K562 (cell line): ENCODE results near the gene TBC1D17. TPM values are rescaled to one million over a fixed set of nuclear protein-coding genes. Genes with fewer than 3 reads are reported as not detected.
A peak's percentile ranks its signal among the peaks of the same experiment; 100 is the strongest.

Experiments
- ADNP ChIP-seq: fragments of 200-800 bp; sonication (Bioruptor generic); IDR thresholded peaks from 2 replicates; pipeline ENCODE4 v1.6.1; 2016; ENCODE audit warnings: missing genetic modification characterization, missing compliant biosample characterization
- CHD7 ChIP-seq: fragments of 200-600 bp; sonication (generic); IDR thresholded peaks from one replicate; pipeline ENCODE4 v1.6.1; 2012; ENCODE audit warnings: mild to moderate bottlenecking, low read depth, low read length, inconsistent platforms
- DDX20 ChIP-seq: fragments of 450-650 bp; IDR thresholded peaks from 2 replicates; pipeline ENCODE4 v1.6.1; 2016; ENCODE audit warnings: missing genetic modification characterization, low read depth, mild to moderate bottlenecking, missing compliant biosample characterization, moderate library complexity
- ETV6 ChIP-seq, 3 experiments: fragments of 150-350 bp in 1 of 3; sonication (generic) in 1 of 3; formaldehyde crosslinking in 1 of 3; IDR thresholded peaks; 2 replicates each; pipeline versions ENCODE4 v1.6.1 to v1.8.0; 2014 to 2022; ENCODE audit warnings: borderline replicate concordance in 2 of 3, low read depth in 2 of 3, antibody characterized with exemption in 1 of 3, low read length in 1 of 3, mild to moderate bottlenecking in 1 of 3, missing genetic modification reagents in 1 of 3
- EZH2 ChIP-seq: IDR thresholded peaks from 2 replicates; pipeline ENCODE4 v1.6.1; 2012; ENCODE audit warnings: low read depth, mild to moderate bottlenecking, inconsistent platforms, low read length, borderline replicate concordance
- ILK ChIP-seq: fragments of 450-650 bp; IDR thresholded peaks from 2 replicates; pipeline ENCODE4 v1.6.1; 2016; ENCODE audit warnings: missing genetic modification characterization, low read depth, mild to moderate bottlenecking, missing compliant biosample characterization, moderate library complexity, borderline replicate concordance
- KHSRP ChIP-seq: fragments of 450-650 bp; IDR thresholded peaks from 2 replicates; pipeline ENCODE4 v1.6.1; 2017
- PHF21A ChIP-seq: fragments of 450-650 bp; IDR thresholded peaks from 2 replicates; pipeline ENCODE4 v1.6.1; 2017; ENCODE audit warnings: low read depth, borderline replicate concordance
- POLR2AphosphoS2 ChIP-seq: IDR thresholded peaks from 2 replicates; pipeline ENCODE4 v1.6.1; 2012; ENCODE audit warnings: low read length, improper control_type of control experiment
- RAD51 ChIP-seq: fragments of 450-650 bp; IDR thresholded peaks from 2 replicates; pipeline ENCODE4 v1.7.1; 2016; ENCODE audit warnings: low read depth, mild to moderate bottlenecking, borderline replicate concordance
- SREBF1 ChIP-seq: fragments of 150-350 bp; IDR thresholded peaks from 2 replicates; pipeline ENCODE4 v1.6.1; 2014; ENCODE audit warnings: antibody characterized with exemption, low read depth, low read length, borderline replicate concordance
- TCF7L2 ChIP-seq: fragments of 150-350 bp; IDR thresholded peaks from 2 replicates; pipeline ENCODE4 v1.6.1; 2016; ENCODE audit warnings: low read depth, mild to moderate bottlenecking, low read length, moderate library complexity
- ZBTB1 ChIP-seq: sonication (generic); formaldehyde crosslinking; IDR thresholded peaks from 2 replicates; pipeline ENCODE4 v1.8.1; 2023; ENCODE audit warnings: missing genetic modification reagents, low read depth, mild to moderate bottlenecking, borderline replicate concordance
- ZNF184 ChIP-seq: sonication (generic); formaldehyde crosslinking; IDR thresholded peaks from 2 replicates; pipeline ENCODE4 v1.5.0; 2020; ENCODE audit warnings: missing genetic modification reagents
- ZNF253 ChIP-seq: fragments of 250-450 bp; sonication (Bioruptor Pico); conservative IDR thresholded peaks from 2 replicates; pipeline ENCODE4 v1.6.1; 2021; ENCODE audit warnings: mild to moderate bottlenecking
- polyA plus RNA-seq, 8 experiments: library from polyadenylated mRNA; depleted of rRNA in 4 of 8; stranded (reverse) in 5 of 8; unstranded in 3 of 8; fragments of >200 nt; fragmentation: Nextera tagmentation in 2 of 8; fragmentation: Illumina TruSeq in 1 of 8; extraction: Ambion mirVana in 2 of 8; extraction: Trizol in 1 of 8; gene quantifications; 2 replicates each; pipeline versions ENCODE4 v1.2.1 to v1.2.3, GENCODE V29; 2011 to 2014; ENCODE audit warnings: inconsistent platforms in 1 of 8, missing spikeins in 1 of 8
- total RNA-seq, 7 experiments: library from RNA; depleted of rRNA in 6 of 7; stranded (reverse); fragments of >200 nt in 6 of 7; fragmentation: Illumina TruSeq in 2 of 7; extraction: Trizol in 2 of 7; gene quantifications; 2 replicates each; pipeline versions ENCODE4 v1.2.1 to v1.2.3, GENCODE V29; 2011 to 2021; ENCODE audit warnings: low replicate concordance in 1 of 7

TBC1D17 gene
- total and polyA plus RNA-seq, 9 of the 15 experiments (the other 6 are each of a cell fraction or from before 2014, with no cell fraction given) = 0.42 to 16.0 (median 3.8) TPM

- peak; percentile 96 for TF ChIP-seq SREBF1
- TF ChIP-seq POLR2AphosphoS2 = peak; percentile 84; the same call in 1 of the 2 replicates
- no peak for TF ChIP-seq ZNF184 (CRISPR knock-in tag)
- TF ChIP-seq EZH2 = no peak
- TF ChIP-seq DDX20 (tag) = no peak
- TF ChIP-seq PHF21A = no peak
- TF ChIP-seq RAD51 = no peak
- TF ChIP-seq ETV6 (IDR thresholded peaks at IDR 0.05; ENCODE audit: borderline replicate concordance in 1 of 2, low read depth in 2 of 2, low read length in 1 of 2) = peak in 1 of 2 experiments; percentile 65; a peak in 1 of 4 replicates
- TF ChIP-seq ETV6 (CRISPR knock-in tag; IDR thresholded peaks at IDR 0.05; ENCODE audit: borderline replicate concordance) = no peak
- TF ChIP-seq TCF7L2 = peak; percentile 98
- TF ChIP-seq ADNP = no peak
- TF ChIP-seq KHSRP = no peak
- peak; percentile 94; the same call in 1 of the 2 replicates for TF ChIP-seq ZBTB1 (CRISPR knock-in tag)
- TF ChIP-seq ILK (tag) = no peak
- no peak for TF ChIP-seq CHD7
- no peak for TF ChIP-seq ZNF253
These were observed 26.8 kb upstream of the TBC1D17 start, which contains the start of gene PTOV1 (continued) for GRCh38 chr19:49850487-49851342.
